ENCODE measurements around the gene GGA3.

DNA sequence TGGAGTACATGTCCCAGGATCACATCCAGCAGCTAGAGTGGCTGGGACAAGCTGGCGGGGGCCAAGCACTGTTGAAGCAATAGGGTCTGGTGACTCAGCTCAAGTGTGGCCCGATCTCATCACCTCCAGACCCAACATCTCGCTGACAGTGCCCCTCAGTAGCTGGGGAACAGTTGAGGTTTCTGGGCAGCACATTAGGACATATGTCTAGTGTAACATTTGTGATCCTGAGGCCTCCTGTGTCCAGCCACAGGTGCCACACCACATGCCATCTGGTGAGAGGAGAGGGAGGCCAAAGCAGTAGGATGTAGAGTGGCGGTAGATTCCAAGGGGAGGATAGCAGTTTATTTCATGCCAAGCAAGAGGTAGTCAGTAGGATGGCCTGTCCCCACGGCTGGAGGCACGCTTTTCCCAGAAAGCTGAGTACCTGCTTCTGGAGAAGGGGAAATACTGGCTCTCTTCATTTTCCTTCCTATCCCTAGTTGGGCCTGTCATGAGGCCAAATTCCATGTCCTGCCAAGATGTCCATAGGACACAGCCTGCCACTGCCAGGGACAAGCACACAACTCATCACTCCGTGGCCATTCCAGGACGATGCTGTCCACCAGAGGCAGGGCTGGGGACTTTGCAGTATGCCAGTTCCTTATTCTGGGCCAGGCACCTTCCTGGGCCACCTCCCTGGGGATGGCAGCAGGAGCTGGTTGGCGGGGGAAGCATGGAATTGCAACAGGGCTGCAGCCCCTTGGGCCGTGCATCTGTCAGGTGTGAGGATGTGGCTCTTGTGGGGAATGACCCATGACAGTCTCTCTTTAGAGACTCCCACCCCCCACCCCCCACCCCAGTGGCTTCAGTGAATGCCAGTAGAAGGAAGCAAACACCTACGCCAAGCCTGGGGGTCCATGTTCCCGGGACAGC is 24.0 kb downstream of the GGA3 start:
- TF ChIP-seq, protein P1, sequence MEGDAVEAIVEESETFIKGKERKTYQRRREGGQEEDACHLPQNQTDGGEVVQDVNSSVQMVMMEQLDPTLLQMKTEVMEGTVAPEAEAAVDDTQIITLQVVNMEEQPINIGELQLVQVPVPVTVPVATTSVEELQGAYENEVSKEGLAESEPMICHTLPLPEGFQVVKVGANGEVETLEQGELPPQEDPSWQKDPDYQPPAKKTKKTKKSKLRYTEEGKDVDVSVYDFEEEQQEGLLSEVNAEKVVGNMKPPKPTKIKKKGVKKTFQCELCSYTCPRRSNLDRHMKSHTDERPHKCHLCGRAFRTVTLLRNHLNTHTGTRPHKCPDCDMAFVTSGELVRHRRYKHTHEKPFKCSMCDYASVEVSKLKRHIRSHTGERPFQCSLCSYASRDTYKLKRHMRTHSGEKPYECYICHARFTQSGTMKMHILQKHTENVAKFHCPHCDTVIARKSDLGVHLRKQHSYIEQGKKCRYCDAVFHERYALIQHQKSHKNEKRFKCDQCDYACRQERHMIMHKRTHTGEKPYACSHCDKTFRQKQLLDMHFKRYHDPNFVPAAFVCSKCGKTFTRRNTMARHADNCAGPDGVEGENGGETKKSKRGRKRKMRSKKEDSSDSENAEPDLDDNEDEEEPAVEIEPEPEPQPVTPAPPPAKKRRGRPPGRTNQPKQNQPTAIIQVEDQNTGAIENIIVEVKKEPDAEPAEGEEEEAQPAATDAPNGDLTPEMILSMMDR (IDR thresholded peaks at IDR 0.05), result no peak
- no peak for TF ChIP-seq POLR2A (IDR thresholded peaks at IDR 0.05)

All from heart left ventricle (tissue), 13 donors.